ENCODE results near the gene STK16.
A peak's percentile ranks its signal among the peaks of the same experiment; 100 is the strongest.

STK16 gene

DNA sequence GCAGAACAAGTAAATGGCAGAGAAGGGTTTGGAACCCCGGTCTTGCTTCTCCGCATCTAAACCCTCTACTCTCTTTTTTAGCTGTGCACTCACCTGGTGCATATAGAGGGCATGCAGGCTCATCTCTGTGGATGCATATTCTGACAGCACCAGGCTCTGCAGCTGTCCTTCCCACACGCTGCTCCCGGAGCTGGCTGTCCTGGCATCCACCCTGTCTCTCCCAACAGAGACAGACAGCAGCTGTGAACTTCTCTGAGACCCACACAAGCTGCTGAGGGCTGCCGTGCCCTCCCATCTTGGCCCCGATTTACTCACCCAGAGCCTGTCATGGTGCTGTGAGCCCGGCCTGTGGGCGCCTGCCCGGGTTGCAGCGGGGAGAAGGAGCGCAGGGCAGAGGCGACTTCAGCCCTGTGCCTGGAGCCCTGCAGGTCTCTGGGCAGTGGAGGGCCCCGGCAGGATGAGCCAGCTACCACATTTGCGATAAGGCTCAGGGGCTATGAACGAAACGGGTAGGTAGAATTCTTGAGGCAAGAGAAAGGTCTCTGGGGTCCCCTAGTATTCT lies 23.2 kb upstream of the STK16 start:
- TF ChIP-seq CTCF (conservative IDR thresholded peaks at IDR 0.05; ENCODE audit: low read depth, low read length): no peak
- no peak overlapping the region for H3K4me3 ChIP-seq (ENCODE audit: low read length)
- DNase-seq (ENCODE audit: low read depth): no peak

GRCh38 chr2:219223831-219224610 lies 21.3 kb upstream of the STK16 start:
- no peak for TF ChIP-seq CTCF (conservative IDR thresholded peaks at IDR 0.05; ENCODE audit: low read depth, low read length)
- H3K4me3 ChIP-seq (ENCODE audit: low read length): no peak overlapping the region
- no peak for DNase-seq (ENCODE audit: low read depth)

DNA sequence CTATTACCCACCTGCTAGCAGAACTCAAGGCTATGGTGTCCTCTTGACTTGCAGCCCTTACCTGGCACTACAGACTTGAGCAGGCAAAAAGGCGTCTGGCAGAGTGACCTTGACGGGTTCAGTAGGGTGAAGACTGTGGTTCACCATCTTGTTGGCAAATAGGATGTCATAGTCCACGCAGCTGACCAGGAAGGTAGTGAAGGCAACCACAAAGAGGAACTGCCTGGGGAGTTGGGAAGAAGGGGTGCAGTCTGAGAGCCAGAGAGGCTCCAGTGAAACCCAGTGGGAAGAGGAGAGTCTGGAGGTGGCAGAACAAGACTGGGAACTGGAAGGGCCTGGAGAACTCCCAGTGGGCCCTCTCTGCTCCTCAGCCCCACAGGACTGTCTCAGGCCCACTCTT lies 19.9 kb upstream of the STK16 start:
- TF ChIP-seq CTCF (conservative IDR thresholded peaks at IDR 0.05; ENCODE audit: low read depth, low read length): no peak
- no peak for DNase-seq (ENCODE audit: low read depth)
- no peak overlapping the region for H3K4me3 ChIP-seq (ENCODE audit: low read length)

DNA sequence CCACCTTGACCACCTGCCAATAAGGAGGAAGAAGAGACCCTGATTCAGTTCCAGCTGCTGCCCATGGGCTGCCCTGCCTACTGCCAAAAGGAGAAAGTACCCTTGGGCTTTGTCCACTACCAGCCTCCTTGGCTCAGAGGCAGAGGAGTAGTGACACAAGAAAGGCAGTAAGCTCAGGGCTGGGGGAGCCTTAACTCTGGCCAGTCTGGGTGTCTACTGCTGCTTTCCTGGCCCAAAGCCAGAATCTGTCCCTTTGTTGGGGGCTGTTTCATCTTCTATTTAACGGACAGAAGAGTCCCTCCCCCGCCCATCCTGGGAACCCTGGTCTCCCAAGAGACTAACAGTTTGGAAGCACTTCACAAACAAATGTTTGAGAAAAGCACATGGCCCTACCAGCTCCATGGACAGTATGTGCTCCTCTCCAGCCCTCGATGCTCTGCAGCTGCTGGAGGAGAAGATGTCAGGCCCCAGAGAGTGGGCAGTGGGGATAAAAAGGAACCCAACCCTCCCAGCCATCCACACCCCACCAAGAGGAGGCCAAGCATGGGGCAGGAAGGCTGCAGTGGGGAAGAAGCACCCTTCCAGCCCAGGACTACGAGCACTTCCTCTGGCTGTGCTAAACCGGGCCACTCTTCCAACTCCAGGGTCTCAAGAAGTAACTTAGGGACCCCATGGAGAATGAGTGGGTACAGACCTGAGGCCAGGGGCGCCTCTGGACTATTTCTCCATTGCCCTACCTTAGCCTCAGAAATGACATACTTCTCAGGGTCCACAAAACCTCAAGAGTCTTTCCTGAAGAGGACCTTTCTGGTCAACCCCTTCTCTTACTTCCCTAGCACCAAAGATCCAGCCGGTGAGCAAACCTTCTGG lies 17.0 kb upstream of the STK16 start:
- DNase-seq (ENCODE audit: low read depth): no peak
- no peak for TF ChIP-seq CTCF (conservative IDR thresholded peaks at IDR 0.05; ENCODE audit: low read depth, low read length)
- peak overlapping the region; percentile 87 for H3K4me3 ChIP-seq (ENCODE audit: low read length)

DNA sequence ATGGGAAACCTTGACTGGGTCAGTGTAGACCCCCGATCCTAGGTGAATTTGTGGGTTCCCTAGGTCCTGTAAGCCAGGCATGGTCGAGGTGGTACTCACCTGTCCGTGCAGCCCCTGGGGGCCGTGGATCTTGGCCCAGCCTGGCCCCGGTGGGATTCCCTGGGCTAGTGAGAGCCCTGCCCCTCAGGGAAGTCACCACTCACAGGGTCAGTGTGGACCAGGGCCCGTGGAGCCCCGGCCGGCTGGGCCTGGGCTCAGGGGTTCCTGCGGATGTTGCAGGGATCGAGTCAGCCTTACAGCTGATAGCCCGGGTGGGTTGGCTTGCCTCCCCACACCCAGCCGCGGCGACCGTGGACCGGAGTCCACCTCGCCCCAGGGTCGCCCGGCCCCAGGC lies 16.4 kb upstream of the STK16 start:
- TF ChIP-seq CTCF (conservative IDR thresholded peaks at IDR 0.05; ENCODE audit: low read depth, low read length): no peak
- peak overlapping the region; percentile 87 for H3K4me3 ChIP-seq (ENCODE audit: low read length)
- DNase-seq (ENCODE audit: low read depth): no peak

DNA sequence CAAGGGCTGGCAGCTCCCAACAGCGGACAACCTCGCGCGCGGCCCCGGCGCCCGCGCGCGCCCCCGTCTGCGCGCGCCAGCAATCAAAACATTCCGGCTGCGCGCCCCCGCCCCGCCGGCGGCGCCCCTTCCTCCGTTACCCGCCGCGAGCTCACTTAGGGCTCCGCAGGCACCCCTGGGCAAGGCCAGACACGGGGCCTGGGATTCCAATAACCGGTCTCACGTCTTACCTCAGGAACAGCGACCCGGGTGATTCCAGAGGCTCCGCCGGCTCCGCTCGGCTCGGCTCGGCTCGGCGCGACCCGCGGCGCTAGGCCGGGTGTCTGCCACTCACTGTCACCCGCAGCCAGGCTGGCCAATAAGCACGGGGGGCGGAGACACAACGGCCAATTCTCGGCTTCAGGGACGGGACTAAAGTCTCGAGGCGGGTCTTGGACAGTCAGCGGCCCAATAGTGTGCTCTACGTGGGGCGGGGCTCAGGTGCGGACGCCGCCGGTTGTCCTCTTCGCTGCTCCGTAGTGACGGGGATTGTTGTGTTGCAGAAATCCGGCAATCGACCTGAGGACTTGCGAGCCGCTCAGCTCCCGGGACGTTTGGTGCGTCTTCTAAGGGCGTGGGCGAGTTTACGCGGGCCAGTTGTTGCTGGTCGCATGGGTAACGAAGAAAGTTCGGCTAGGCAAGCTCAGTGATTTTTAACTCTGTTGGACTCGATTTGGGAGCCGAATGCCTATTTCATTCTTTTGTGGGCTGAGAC lies 15.8 kb upstream of the STK16 start, which contains the start of the genes ANKZF1 and ATG9A:
ANKZF1 (plus strand) TSS at position 502 of the 754 bp plus-strand sequence. CDS start 452 bp downstream, outside the sequence.
ATG9A (minus strand) TSS at position 332 of the 754 bp plus-strand sequence. CDS start 1,612 bp downstream, outside the sequence.
- peak; percentile 97 for DNase-seq (ENCODE audit: low read depth)
- no peak for TF ChIP-seq CTCF (conservative IDR thresholded peaks at IDR 0.05; ENCODE audit: low read depth, low read length)
- peak within 1 kb of the TSS; percentile 87 for H3K4me3 ChIP-seq (ENCODE audit: low read length)
